ENCODE data around the gene DDC.

DDC gene

DNA sequence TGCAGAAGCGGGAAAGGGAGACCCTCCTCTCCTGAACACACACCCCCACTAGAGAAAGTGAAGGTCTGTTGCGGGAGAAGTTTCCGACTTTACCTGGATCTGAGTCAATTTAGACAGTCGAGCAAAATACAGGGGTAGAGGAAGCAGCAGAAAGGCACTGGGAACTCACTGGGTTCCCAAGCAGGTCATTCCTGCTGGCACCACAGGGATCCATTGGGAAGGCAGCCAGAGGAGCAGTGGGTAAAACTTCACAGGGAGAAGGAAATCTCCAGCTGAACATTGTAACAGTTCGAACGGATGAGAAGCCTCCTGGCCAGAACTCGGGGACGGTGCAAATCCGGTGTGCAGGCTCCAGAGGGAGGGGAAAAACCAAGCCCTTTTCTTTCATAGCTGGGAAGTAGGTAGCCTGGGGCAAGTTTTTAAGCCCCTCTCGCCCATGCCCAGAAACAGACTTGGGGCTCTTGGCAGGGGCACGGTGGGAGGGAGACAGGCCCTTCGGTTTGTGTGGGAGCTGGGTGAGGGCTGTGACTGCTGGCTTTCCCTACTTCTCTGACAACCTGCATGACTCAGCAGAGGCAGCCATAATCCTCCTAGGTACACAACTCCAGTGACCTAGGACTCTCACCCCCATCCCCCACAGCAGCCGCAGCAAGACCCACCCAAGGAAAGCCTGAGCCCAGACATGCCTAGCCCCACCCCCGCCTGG, 51.9 kb downstream of the DDC start:
- DNase-seq = no peak

DNA sequence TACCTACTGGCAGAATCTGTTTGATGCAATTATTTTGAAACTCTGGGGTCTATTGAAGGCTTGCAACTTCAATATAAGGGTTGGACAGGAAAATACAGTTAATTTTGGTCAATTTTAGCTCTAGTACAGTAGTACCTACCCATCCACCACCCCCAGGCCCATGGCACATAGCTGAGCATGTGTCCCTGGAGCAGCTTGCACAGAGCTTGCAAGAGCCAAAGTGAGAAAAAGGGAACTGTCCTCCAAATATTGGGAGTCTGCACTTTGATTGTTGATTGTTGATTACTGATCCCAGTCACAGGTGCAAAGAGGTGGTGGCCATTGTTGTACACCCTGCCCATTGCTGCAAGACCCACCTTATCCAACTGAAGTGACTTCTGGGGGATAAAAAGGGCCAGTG, 52.8 kb downstream of the DDC start:
- no peak for DNase-seq

DNA sequence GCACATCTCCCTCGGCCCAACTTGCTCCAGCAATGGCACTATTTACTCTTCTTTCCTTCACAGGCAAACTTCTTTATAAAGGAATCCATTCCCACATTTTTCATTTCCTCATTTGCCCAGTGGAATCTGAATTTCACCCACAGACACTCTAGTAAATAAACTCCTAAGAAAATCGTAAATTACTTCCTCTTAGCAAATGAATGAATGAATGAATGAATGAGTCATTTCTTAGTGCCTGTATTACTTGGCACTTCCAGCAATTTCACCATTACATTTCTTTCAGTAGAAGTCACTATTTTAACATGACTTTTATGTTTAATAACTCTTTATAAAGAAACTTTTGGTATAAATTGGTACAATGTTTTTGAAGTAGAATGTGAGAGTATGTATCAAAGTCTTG, 55.7 kb downstream of the DDC start:
- no peak for DNase-seq

DNA sequence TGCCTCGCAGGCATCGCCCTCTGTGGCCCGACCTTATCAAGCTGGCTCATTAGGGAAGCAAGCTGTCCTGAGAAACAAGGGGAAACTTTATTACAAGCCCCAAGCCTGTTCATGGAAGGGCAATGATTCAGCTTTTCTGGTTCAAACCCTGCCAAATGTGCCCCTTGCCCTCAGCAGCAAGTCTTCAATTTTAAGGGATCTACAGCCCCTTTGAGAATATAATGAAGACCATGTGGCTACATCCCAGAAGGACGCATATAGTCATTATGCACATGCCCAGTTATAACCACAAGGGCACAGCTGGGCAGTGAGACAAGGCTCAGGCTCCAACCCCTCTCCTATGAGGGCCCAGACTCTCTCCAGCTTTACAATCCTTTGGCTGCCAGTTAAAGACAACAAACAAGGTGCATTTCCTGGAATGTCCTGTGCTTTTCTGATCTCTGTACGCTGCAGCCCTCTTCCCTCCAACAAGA, 56.7 kb downstream of the DDC start:
- DNase-seq = no peak

DNA sequence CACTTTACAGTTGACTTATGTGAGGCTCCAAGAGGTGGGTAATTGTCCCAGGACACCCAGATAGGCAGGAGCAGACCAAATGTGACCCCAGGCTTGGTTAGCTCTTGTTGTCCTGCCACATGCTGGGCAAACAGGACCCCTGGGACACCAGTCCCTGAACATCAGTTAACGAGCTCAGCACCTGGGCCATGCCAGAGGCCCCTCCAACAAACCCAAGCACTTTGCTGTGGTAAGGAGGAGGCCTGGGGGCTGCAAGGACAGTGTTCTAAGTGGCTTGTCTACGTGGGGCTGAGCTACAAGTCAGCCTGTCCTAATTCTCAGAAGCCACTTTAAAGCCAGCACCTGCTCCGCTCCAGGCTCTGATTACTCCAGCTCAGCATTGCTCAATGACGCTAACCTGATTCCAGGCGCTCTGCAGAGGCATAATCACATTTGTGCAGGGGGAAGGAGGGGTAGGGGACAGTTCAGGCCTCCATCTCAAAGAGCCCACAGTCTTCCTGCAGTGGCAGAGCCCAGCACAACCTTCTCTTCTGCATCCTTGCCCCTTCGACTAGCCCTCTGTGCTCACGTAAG, 57.2 kb downstream of the DDC start:
- DNase-seq = no peak

DNA sequence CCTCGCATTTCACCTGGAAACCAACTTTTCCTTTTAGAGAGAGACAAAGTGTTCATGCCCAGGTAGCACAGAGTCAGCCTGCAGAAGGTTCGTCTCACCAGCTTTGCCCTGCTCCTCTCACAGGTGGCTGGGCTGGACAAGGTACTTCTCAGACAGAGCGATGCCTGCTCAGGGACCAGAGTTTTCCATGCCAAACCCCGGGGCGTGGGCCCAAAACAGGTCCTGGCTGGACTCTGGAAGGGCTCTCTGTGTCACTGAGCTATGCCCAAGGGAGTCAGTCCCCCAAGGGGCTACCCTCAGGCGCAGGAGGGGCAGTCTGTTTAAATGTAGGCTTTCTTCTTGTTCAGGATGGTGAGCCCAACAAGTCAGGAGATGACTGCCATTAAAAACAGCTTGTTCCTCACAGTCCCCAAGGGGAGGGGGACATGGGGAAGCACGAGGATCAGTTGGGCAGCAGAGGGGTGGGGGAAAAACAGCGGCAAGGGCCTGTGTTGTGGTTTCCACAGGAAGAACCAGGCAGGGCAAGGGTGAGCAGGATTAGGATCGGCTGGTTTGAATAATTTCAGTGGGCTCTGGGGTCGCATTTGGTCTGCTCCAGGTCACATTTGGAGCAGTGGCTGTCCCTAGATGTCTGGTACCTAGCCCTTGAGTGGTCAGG, 59.5 kb downstream of the DDC start:
- DNase-seq = no peak

DNA sequence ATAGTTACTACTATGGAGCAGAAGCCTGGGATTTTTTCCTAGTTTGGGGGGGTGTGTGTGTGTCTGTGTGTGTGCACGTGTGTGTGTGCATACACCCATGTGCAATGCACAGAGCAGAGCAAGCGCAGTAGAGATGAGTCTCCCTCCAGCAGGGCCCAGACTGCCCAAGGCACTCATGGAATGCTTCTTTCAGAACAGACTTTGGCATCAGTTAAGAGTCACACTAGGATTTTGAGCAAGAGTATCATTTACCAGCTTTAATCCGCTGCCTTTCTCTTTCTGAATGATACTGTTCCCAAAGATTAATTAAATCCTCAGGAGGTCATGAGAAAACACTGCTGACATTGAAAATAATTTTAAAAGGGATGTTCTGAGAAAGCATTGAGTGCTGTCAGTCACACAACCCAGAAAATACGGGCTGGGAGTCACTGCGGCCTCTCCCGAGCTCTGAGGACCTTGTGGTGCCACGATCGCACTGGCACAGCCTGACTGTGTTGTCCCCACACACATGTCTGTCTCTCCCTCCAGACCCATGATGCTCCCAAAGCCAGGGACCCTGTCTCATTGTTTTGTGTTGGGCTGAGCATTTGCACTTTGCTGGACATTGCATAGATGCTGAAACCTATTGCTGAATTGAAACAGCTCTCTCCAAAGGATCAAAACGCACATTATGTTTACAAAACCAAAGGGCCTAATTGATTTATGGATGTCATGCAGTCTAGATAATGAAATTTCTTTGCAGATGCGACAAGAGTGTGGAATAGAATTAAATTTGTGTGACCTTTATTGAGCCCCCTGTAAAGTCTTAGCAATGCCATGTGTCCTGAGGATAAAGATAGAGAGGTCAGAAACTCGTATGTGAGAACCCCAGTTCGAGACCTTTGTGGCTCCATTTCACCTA, 60.3 kb downstream of the DDC start:
- no peak for DNase-seq

DNA sequence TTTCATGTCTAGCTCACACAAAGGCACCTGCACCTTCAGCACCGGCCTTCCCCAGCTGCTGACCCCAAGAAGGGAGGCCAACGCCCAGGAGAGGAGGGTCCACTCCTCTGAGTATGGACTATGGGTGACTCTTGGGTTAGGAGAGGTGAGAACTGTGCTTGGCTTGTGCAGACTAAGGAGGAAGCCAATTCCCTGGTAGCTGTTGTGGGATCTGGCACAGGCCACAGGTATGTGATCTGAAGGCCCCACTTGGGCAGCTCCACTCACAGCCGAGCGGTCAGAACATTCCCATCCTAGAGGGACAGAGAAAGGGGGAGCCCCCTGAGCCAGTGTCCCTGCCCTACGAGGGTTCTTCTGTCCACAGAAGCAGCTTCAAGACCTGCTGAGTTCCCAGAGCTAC, 62.3 kb downstream of the DDC start:
- DNase-seq = no peak

DNA sequence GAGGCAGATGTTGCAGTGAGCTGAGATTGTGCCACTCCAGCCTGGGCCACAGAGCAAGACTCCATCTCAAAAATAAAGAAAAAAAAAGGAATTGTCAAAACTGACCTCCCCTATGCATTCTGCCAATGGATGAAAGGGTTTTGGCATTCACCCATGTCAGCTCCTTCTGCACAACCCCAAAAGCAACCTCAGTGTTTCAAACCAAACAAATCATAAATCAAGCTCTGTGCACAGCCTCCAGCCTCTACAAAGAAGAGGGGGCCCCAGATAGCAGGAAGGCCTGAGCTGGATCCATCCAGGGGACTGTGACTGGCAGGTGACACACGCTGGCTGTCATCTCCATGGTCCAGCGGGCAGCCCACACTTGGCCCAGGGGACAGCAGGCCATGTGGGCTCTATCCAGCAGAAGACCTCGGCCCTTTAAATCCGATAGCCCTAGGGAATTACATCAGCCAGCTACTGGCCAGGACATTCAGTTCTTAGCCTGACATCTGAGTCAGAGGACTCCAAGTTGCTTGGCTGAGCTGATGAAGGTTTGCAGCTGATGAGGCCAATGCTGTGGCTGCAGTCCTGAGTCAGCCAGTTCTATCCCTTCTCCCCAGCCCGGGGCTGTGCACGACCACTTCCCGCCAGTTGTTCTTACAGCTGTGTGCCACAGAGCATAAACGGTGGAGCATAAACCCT, 63.1 kb downstream of the DDC start:
- no peak for DNase-seq

GRCh38 chr7:50499092-50499491, 66.1 kb downstream of the DDC start:
- DNase-seq = no peak

- no peak for DNase-seq
Measured at GRCh38 chr7:50497968-50498367, 67.2 kb downstream of the DDC start.

- DNase-seq = no peak
Measured at GRCh38 chr7:50497068-50497642, 68.0 kb downstream of the DDC start.

DNA sequence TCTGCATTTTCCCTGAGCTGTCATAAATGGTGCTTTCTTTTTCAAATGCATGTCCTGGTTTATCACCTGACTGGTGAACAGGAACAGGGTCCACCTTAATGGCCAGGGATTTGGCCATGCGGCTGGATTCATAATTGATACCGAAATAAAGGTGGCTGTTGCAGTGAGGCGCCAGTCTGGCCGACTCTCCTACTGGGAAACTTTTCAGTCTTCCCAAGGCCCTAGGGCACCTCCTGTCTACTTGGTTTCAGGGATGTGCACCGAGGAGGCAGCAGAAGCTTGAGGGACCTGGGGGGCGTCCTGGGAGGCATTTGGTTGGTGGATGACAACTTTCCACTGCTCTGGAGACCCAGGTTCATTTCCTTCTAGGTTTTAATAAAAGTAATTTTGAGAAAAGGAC, 68.6 kb downstream of the DDC start:
- DNase-seq = no peak

- no peak for DNase-seq
Measured at GRCh38 chr7:50495746-50496145, 69.5 kb downstream of the DDC start.

DNA sequence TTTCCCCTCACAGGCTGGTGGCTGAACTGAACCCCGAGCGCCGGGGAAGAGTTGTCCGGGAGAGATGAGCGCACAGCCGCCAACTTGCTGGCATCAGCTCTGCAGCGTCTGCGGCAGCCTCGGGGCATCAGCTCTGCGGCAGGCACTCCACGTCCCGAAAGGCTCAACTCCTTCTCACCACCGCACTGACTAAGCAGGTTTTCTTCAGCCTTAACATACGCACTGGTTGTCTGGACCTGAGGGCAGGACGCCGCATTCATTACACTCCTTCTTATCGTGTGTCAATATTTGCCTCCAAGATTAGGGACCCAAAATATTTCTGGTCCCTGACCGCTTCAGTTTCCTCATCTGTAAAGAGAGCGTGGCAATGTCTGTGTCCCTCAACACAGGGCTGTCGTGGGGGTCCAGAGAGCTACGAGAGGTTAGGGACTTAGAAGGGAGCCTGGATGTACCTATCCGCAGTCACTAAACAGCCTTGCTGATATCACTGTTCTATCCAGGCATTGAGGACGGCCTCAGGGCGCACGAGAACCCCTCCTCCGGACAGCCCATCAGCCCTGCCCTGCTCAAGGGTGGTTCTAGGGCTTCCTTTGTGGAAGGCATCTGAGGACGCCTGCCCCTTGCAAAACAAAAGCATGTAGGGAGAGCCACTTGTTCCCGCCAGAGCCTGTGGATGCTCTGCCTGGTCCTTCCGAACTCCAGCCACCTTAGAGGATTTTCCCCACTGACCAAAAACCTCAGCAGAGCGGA, 72.3 kb downstream of the DDC start:
- no peak for DNase-seq

GRCh38 chr7:50491943-50492342, 73.3 kb downstream of the DDC start:
- DNase-seq = no peak

DNA sequence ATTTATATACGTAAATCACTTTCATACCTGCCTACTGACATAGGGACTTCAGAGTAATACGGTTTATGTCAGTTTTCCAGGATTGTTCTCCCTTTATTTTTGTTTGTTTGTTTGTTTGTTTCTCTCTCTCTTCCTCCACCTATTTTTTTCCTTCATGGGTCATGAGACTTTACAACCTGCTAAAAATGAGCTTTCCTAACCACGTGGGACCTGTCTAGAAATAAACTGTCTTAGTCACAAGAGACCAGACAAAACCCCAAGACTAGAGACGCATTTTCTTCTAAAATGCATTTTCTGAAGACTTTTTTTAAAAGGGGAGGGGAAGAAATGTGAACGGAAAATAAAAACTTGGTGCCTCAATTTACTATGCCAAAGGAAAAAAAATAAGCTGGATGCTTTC, 74.0 kb downstream of the DDC start:
- DNase-seq = no peak

DNA sequence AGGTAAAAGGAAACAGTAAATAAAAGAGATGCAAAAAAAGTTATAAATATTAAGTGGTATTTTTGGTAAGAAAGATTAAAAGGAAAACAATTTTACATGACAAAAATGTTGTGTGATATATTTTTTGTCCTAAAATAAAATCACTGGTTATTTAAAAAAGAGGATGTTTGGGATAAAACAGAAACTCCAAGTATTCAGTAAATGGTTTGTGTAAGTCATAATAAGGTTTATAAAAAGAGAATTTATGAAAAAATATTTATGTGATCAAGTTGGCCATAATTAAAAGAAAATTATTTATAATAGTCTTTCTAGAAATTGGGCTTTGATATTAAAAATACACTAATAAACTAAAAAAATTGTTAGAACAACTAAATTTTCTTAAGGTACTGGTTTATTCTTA, 76.8 kb downstream of the DDC start:
- DNase-seq = no peak

DNA sequence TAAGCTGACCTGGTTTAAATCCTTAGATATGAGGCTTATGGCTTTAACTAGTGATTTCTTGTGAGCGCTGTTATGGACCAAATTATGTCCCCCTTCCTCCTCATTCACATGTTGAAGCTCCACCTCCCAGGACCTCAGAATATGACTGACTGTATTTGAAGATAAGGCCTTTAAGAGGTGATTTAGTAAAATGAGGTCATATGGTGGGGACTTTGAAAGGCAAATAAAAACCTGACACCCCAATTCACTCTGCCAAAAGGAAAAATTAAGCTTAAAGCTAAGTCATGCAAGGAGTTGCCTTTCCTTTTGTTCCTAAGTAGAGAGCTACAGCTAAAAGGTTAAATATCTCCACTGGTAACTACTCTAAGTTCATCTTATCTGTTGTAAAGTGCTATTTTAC, 78.7 kb downstream of the DDC start:
- no peak for DNase-seq

- no peak for DNase-seq
Measured at GRCh38 chr7:50481867-50482266, 83.3 kb downstream of the DDC start.

GRCh38 chr7:50480797-50481196, 84.4 kb downstream of the DDC start:
- DNase-seq = no peak
